ENCODE results near the gene TMEM97.

DNA sequence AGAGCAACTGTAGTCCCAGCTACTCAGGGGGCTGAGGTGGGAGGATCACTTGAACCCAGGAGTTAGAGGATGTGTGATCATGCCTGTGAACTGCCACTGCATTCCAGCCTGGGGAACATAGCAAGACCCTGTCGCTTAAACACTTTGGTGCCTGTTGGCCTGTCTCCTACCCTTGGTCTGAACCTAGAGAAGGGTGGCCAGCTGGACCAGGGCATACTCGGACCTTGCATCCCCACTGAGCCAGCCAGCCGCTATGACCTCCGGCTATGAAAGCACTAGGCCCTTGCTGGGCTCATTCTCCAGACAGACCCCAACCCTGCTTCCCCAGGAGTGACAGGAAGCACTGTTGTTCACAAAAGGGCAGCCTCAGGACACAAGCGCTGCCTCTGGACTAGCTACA, 11.7 kb downstream of the TMEM97 start:
- TF ChIP-seq, protein P1, sequence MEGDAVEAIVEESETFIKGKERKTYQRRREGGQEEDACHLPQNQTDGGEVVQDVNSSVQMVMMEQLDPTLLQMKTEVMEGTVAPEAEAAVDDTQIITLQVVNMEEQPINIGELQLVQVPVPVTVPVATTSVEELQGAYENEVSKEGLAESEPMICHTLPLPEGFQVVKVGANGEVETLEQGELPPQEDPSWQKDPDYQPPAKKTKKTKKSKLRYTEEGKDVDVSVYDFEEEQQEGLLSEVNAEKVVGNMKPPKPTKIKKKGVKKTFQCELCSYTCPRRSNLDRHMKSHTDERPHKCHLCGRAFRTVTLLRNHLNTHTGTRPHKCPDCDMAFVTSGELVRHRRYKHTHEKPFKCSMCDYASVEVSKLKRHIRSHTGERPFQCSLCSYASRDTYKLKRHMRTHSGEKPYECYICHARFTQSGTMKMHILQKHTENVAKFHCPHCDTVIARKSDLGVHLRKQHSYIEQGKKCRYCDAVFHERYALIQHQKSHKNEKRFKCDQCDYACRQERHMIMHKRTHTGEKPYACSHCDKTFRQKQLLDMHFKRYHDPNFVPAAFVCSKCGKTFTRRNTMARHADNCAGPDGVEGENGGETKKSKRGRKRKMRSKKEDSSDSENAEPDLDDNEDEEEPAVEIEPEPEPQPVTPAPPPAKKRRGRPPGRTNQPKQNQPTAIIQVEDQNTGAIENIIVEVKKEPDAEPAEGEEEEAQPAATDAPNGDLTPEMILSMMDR (IDR thresholded peaks at IDR 0.05): no peak
- no peak for TF ChIP-seq POLR2A (IDR thresholded peaks at IDR 0.05)

Data from heart left ventricle (tissue), 13 donors.